GM23338 (cell line): ENCODE results near the gene ARSB. TPM values are rescaled to one million over a fixed set of nuclear protein-coding genes. Genes with fewer than 3 reads are reported as not detected.

Source experiments
- ATAC-seq: fragments of 200-7000 bp; cut with Tn5 transposase; 3 replicates; pipeline ENCODE4 v1.9.1; 2020
- DNase-seq: peaks from one replicate; pipeline ENCODE4 v3.0.0-alpha.2; 2015; ENCODE audit warnings: low spot score
- H2AFZ ChIP-seq: fragments of 200-600 bp; sonication (generic); 2 replicates; pipeline ENCODE4 v1.8.0; 2016; ENCODE audit warnings: antibody characterized with exemption, mild to moderate bottlenecking, moderate library complexity
- H3F3A ChIP-seq: fragments of 200-600 bp; sonication (generic); replicated peaks from 2 replicates; pipeline ENCODE4 v1.8.0; 2017; ENCODE audit warnings: antibody characterized with exemption, mixed run types, low read depth
- H3K27ac ChIP-seq: fragments of 200-600 bp; sonication (generic); 2 replicates; pipeline ENCODE4 v1.6.1; 2016; ENCODE audit warnings: low read depth
- H3K27me3 ChIP-seq: fragments of 200-600 bp; sonication (generic); 2 replicates; pipeline ENCODE4 v1.8.0; 2016; ENCODE audit warnings: mild to moderate bottlenecking, mixed run types, moderate library complexity; ENCODE audit not compliant: insufficient read depth
- H3K36me3 ChIP-seq: fragments of 200-600 bp; sonication (generic); 2 replicates; pipeline ENCODE4 v1.8.0; 2016; ENCODE audit warnings: mild to moderate bottlenecking; ENCODE audit not compliant: insufficient read depth
- H3K4me1 ChIP-seq: fragments of 200-600 bp; sonication (generic); 2 replicates; pipeline ENCODE4 v1.8.0; 2016; ENCODE audit warnings: mild to moderate bottlenecking, moderate library complexity; ENCODE audit not compliant: insufficient read depth
- H3K4me2 ChIP-seq: fragments of 200-600 bp; sonication (generic); 2 replicates; pipeline ENCODE4 v1.7.1; 2017; ENCODE audit warnings: mixed run types
- H3K4me3 ChIP-seq: fragments of 200-600 bp; sonication (generic); 2 replicates; pipeline ENCODE4 v1.6.1; 2016; ENCODE audit warnings: mixed run types
- H3K79me2 ChIP-seq: fragments of 200-600 bp; sonication (generic); replicated peaks from 2 replicates; pipeline ENCODE4 v1.8.0; 2017; ENCODE audit warnings: mild to moderate bottlenecking; ENCODE audit not compliant: insufficient read depth
- H3K9me2 ChIP-seq: fragments of 200-600 bp; sonication (generic); 2 replicates; pipeline ENCODE4 v1.8.0; 2017; ENCODE audit not compliant: insufficient read depth
- H4K20me1 ChIP-seq: fragments of 200-600 bp; sonication (generic); replicated peaks from 2 replicates; pipeline ENCODE4 v1.8.0; 2017; ENCODE audit warnings: mild to moderate bottlenecking; ENCODE audit not compliant: insufficient read depth
- H3K27ac Mint-ChIP-seq: 2 replicates; pipeline ENCODE4 v1.8.0; 2020; ENCODE audit warnings: inconsistent platforms, mild to moderate bottlenecking, moderate library complexity, mixed read lengths
- H3K27me3 Mint-ChIP-seq: 3 replicates; pipeline ENCODE4 v1.8.0; 2022; ENCODE audit warnings: low read depth, mild to moderate bottlenecking, moderate library complexity, mixed read lengths, inconsistent platforms; ENCODE audit not compliant: insufficient read depth, poor library complexity
- H3K36me3 Mint-ChIP-seq: 3 replicates; pipeline ENCODE4 v1.8.0; 2021; ENCODE audit warnings: low read depth, mild to moderate bottlenecking, inconsistent platforms, moderate library complexity, mixed read lengths
- H3K4me1 Mint-ChIP-seq: 3 replicates; pipeline ENCODE4 v1.8.0; 2020; ENCODE audit warnings: mild to moderate bottlenecking, inconsistent platforms, mixed read lengths
- H3K4me3 Mint-ChIP-seq: 3 replicates; pipeline ENCODE4 v1.8.0; 2021; ENCODE audit warnings: moderate library complexity, mild to moderate bottlenecking, inconsistent platforms, mixed read lengths
- H3K9me3 Mint-ChIP-seq: 3 replicates; pipeline ENCODE4 v1.8.0; 2020; ENCODE audit warnings: moderate library complexity, mild to moderate bottlenecking, inconsistent platforms, mixed read lengths
- CREB1 ChIP-seq: fragments of 250-450 bp; sonication (Bioruptor Pico); IDR thresholded peaks from 2 replicates; pipeline ENCODE4 v1.5.0; 2020; ENCODE audit warnings: low read depth, mild to moderate bottlenecking, moderate library complexity
- CTCF ChIP-seq, 2 experiments: fragments of 200-600 bp in 1 of 2; sonication (generic) in 1 of 2; conservative IDR thresholded peaks; 2 replicates each; pipeline versions ENCODE4 v1.5.1 to v1.6.1; 2016 to 2017; ENCODE audit warnings: antibody characterized with exemption in 2 of 2, low read depth in 2 of 2, mild to moderate bottlenecking in 2 of 2, moderate library complexity in 1 of 2
- EZH2 ChIP-seq: fragments of 200-600 bp; sonication (generic); IDR thresholded peaks from one replicate; pipeline ENCODE4 v1.8.0; 2017; ENCODE audit warnings: antibody characterized with exemption, mild to moderate bottlenecking, low read depth; ENCODE audit not compliant: unreplicated experiment
- EZH2phosphoT487 ChIP-seq: fragments of 200-600 bp; sonication (generic); IDR thresholded peaks from one replicate; pipeline ENCODE4 v1.8.1; 2018; ENCODE audit warnings: antibody characterized with exemption; ENCODE audit not compliant: unreplicated experiment
- JUNB ChIP-seq: IDR thresholded peaks from one replicate; pipeline ENCODE4 v1.6.1; 2016; ENCODE audit warnings: antibody characterized with exemption; ENCODE audit not compliant: unreplicated experiment
- NANOG ChIP-seq: IDR thresholded peaks from 2 replicates; pipeline ENCODE4 v1.6.1; 2016; ENCODE audit warnings: antibody characterized with exemption, borderline replicate concordance
- REST ChIP-seq: IDR thresholded peaks from one replicate; pipeline ENCODE4 v1.6.1; 2018; ENCODE audit warnings: antibody characterized with exemption; ENCODE audit not compliant: unreplicated experiment
- STAT1 ChIP-seq: IDR thresholded peaks from one replicate; pipeline ENCODE4 v1.6.1; 2016; ENCODE audit warnings: antibody characterized with exemption; ENCODE audit not compliant: unreplicated experiment
- ZNF114 ChIP-seq: fragments of 250-450 bp; sonication (Bioruptor Pico); IDR thresholded peaks from 2 replicates; pipeline ENCODE4 v1.5.0; 2020; ENCODE audit warnings: mild to moderate bottlenecking, moderate library complexity
- ZNF331 ChIP-seq: fragments of 250-450 bp; sonication (Bioruptor Pico); IDR thresholded peaks from 2 replicates; pipeline ENCODE4 v1.5.0; 2020; ENCODE audit warnings: low read depth, mild to moderate bottlenecking, moderate library complexity
- ZNF462 ChIP-seq: fragments of 250-450 bp; sonication (Bioruptor Pico); IDR thresholded peaks from 2 replicates; pipeline ENCODE4 v1.5.0; 2020; ENCODE audit warnings: mild to moderate bottlenecking, moderate library complexity
- polyA plus RNA-seq: library from polyadenylated mRNA; unstranded; fragments of >200 nt; fragmentation: Nextera tagmentation; extraction: Ambion mirVana; gene quantifications from 2 replicates; pipeline ENCODE4 v1.2.1, GENCODE V29; 2016
- total RNA-seq: library from RNA; depleted of rRNA; stranded (reverse); fragments of >200 nt; shearing (Covaris generic); gene quantifications from 2 replicates; pipeline ENCODE4 v1.2.3, GENCODE V29; 2014

ARSB gene
- total and polyA plus RNA-seq, 2 experiments from 2014 or later = 7.4 to 24.6 TPM

GRCh38 chr5:78779771-78780616 is 205.1 kb downstream of the ARSB start (continued):
- TF ChIP-seq EZH2phosphoT487 (no peak), CTCF (conservative IDR thresholded peaks at IDR 0.05; ENCODE audit: low read depth in 2 of 2) (no peak), STAT1 (no peak), REST (no peak), NANOG (no peak), ZNF114 (CRISPR knock-in tag) (no peak), JUNB (no peak), ZNF331 (no peak), CREB1 (no peak), EZH2 (no peak)

- Histone ChIP-seq H3K9me2 (0 out of 2 replicates have a peak, but pooled peaks cover 5% of the 10 kb centered on the region), H3K4me3 (no peak overlapping the region), H3K36me3 (no peaks in the 10 kb centered on the region), H3K27ac (no peak overlapping the region), H4K20me1 (no peaks in the 10 kb centered on the region), H2AFZ (no peak overlapping the region), H3F3A (no peaks in the 10 kb centered on the region), H3K4me1 (no peaks in the 10 kb centered on the region), H3K27me3 (no peaks in the 10 kb centered on the region), H3K4me2 (no peak overlapping the region), H3K79me2 (no peaks in the 10 kb centered on the region)
- Mint-ChIP-seq H3K36me3 (peaks cover 1% of the 10 kb centered on the region; the same call in 1 of the 3 replicates), H3K4me3 (no peak overlapping the region), H3K27ac (no peak overlapping the region), H3K27me3 (peaks cover 3% of the 10 kb centered on the region), H3K4me1 (peaks cover 11% of the 10 kb centered on the region; the same call in 2 of the 3 replicates), H3K9me3 (no peaks in the 10 kb centered on the region)
- ATAC-seq = no peak
- TF ChIP-seq CREB1 (no peak), JUNB (no peak), ZNF462 (CRISPR knock-in tag) (no peak), NANOG (no peak), ZNF331 (no peak)
- DNase-seq = no peak
Measured at GRCh38 chr5:78779262-78779661, 205.8 kb downstream of the ARSB start.
